OCI-LY3 (cell line): ENCODE data around the gene LYPD1.
"Not testable (repeated sequence)": the region's sequence is repeated elsewhere in the genome, so short reads cannot be mapped to it uniquely, and the experiment has no call there.

Source experiments
- CTCF ChIP-seq: fragments of 200-600, 300-600 bp; sonication (generic); IDR thresholded peaks from 2 replicates; pipeline ENCODE4 v1.5.1; 2014; ENCODE audit warnings: antibody characterized with exemption, low read length, low read depth
- EZH2phosphoT487 ChIP-seq: fragments of 200-600 bp; shearing (Covaris generic); IDR thresholded peaks from 2 replicates; pipeline ENCODE4 v1.6.1; 2018; ENCODE audit warnings: antibody characterized with exemption, mixed run types, low read depth

DNA sequence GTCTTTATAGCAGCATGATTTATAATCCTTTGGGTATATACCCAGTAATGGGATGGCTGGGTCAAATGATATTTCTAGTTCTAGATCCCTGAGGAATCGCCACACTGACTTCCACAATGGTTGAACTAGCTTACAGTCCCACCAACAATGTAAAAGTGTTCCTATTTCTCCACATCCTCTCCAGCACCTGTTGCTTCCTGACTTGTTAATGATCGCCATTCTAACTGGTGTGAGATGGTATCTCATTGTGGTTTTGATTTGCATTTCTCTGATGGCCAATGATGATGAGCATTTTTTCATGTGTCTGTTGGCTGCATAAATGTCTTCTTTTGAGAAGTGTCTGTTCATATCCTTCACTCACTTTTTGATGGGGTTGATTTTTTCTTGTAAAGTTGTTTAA lies 29.8 kb upstream of the LYPD1 start:
- not testable (repeated sequence) for TF ChIP-seq CTCF, EZH2phosphoT487
